NCI-H1048 (cell line): Measurements from ENCODE around the gene GNG11.
"Not testable (repeated sequence)": the region's sequence is repeated elsewhere in the genome, so short reads cannot be mapped to it uniquely, and the experiment has no call there.

Experiments used
- DNase-seq: peaks from one replicate; lab custom pipeline; 2025; lab: John Stamatoyannopoulos, UW

Gene GNG11

DNA sequence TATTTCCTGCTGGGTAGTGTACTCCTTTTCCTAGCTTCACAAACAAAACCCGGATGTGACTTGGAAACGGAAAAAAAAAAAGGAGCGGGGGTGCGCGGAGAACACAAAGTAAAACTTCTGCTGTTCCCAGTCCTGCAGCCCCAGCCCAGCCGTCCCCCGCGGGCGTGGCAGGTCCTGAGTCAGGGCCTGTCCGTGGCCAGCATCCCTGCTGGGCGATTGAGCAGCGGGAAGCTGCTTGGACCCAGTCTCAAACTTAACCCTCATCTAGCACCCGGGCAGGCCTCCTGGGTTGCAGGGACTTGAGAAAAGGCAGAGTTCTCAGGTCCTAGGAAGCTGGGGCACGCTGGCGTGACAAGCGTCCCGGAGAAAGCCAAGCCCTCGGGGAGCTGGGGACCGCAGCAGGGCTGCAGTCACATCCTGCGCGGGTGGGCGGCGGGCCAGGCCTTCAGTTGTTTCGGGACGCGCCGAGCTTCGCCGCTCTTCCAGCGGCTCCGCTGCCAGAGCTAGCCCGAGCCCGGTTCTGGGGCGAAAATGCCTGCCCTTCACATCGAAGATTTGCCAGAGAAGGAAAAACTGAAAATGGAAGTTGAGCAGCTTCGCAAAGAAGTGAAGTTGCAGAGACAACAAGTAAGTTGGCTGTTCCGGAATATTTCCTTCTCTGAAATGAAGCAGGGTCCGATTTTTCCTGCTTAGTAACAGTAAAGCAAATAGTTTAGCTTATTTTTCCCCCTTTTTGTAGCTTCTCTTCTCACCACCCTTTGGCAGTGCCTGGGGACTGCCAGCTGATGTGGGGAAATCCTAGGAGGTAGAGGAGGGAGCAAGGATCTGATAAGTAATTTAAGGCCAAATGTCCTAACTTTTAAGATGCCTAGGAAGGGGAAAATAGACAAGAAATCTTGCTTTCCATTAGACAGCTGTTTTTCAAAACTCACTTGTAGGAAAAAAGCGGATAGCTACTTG is at the start of gene GNG11:
TSS of gene GNG11 (plus strand) at position 129 of the 960 bp plus-strand sequence. CDS start at position 532, 403 bp downstream.
- no peak for DNase-seq

DNA sequence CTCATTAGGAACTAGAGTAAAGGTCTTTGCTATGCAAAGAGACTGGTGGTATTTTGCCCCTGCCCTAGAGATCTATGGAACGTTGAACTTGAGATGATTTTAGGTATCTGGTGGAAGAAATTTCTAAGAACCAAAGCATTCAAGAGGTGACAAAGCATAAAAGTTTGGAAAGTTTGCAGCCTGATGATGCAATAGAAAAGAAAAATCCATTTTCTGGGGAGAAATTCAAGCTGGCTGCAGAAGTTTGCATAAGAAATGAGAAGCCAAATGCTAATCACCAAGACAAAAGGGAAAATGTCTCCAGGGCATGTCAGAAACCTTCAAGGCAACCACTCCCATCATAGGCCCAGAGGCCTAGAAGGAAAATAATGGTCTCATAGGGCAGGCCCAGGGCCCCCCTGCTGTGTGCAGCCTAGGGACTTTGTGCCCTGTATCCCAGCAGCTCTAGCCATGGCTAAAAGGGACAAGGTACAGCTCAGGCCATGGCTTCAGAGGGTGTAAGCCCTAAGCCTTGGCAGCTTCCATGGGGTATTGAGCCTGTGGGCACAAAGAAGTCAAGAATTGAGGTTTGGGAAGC is 47.4 kb upstream of the GNG11 start:
- no peak for DNase-seq

DNA sequence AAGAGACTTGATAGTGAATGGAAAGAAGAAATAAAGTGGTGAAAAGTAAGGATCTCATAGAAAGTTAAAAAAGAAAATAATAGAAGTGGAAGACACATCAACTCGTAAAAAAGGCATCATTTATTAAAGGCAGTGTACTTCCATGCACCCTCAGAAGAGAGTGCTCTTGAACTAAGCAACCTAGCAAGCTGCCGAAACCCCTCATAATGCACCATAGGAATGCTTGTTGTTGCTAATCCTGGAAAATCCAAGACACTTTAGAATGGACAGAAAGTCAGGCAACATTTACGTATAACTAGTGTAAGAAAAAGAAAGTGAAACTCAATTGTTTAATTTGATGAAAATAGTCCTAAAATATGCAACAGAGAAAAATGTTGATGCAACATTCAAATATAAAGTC is 43.8 kb upstream of the GNG11 start:
- DNase-seq = no peak

DNA sequence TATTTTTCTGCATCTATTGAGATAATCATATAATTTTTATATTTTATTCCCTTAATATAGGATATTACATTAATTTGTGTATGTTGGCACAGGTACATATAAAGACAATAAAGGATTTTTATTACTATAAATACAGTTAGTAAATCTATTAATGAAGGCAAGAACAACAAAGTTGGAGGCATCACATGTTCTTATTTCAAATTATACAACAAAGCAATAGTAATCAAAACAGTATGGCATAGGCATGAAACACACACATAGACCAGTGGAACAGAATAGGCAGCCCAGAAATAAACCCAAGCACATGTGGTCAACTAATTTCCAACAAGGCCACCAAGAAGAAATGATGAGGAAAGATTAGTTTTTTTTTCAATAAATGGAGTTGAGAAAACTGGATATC is 42.2 kb upstream of the GNG11 start:
- no peak for DNase-seq

DNA sequence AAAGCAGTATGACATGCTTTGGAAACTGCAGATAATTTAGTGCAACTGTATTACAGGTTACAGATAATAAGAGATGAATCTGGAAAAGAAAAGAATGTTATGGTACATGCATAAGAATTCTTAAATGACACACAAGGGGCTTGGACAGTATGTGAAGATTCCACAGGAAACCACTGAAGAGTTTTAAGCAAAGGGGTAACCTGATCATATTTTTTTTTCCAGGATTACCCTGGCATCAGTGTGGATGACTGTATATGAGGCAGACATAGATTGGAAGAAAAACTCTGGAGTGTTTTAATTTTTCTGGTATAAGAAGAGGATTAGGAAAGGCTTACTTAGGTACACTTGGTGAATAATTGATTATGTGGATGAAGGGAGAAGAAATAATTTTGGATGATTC is 39.1 kb upstream of the GNG11 start:
- no peak for DNase-seq

DNA sequence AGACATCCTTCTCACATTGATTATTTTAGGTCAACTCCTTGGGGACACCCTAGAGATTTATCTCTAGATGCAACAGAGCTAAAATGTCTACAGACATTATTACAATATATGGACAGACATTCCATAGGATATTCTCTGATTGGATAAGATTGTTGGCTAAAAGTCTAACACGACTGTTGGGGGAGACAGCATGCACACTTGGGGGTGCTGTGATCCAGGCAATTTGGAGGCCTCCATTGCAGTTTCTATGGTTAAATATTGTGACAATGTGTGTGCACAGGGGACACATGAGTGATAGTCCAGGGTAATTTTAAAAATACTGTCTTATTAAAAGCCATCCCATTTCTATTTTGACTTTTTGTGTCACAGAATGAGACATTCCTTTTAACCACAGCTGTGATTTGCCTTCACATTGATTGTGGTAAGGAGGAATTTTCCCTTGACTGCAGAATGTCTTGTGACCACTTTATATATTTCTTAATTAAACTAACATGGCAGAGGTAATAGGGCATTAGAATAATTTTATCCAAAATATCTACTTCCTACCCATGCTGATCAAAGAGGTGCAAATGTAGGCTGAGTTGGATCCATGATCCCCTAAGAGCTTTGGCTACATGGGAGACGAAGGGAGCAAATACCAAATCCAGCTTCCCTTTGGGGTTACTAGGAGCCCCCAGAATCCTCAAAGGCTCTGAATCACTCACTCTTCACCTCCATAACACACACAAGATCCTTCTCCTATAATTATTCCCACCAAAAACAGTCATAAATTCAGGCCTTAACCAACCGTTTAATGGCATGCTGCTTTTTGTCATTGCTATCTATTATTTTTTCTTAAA is 38.2 kb upstream of the GNG11 start:
- no peak for DNase-seq

DNA sequence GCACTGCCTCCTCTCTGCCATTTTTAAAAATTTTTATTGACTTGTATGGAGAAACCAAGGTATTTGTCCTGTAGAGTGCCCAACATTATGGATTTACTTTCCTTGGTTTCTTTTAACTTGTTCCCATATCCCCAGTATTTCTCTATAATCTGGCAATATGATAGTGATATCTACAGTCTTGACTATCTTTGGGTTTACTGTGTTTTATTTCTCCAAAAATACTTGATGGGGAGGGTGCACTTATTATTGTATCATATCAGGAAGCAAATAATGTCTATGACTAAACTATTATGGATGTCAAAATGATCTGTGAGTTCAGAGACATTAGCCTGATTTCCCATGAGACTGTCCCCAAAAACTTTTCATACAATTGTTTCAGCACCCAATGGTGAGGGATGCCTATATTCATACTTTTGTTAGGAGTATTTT is 37.6 kb upstream of the GNG11 start:
- DNase-seq = no peak

DNA sequence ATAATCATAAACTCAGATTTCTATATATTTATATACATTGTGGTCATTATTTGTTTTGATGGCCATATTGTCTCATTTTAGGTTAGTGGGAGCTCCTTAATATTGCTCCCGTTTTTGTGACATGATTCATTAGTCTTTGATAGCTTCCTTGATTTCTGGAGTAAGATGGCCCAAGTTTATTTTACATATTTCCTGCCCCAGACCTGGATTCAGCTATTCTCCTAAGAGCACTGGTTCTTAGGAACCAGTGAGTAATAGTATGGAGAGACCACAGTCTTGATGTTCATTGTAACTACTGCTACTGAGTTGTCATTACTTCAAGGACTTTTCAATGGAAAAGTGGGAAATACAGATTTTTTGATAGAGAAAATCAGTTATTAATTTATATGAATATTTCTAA is 37.0 kb upstream of the GNG11 start:
- no peak for DNase-seq

DNA sequence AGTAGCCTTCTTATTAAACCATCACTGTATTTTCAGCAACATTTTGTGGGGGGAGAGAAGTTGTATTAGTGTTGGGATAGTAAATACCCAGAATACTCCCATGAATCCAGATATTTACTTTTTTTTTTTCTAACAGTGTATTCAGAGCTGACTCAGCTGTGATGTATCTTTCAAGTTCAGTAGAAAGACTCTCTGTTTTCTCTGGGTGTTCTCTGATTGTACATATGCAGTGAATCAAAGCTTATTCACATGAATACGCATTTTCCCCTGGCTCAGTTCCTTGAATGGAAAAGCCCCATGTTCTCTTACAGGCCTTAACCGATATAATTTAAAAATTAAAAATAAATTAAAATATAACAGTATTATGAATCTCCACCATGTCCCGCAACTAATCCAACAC is 32.3 kb upstream of the GNG11 start:
- DNase-seq = no peak

DNA sequence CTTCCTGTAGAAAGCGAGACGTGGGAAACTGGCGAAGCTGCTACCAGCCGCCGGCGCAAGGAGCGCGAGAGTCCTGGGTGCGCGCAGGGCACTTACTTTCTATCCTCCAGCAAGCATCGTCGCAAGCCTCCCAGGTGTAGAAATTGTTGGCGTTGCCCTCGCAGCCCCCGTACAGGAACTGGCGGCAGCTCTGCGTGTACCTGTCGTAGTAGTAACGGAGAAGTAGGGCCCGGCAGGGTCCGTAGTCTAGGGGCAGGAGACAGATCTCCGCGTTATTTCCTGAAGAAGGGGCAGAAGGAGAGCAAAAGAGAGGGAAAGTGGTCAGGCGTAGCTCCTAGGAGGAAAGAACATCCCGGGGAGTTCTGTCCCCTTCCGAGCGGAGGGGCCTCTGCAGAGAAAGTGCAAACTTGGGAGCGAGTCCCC is 31.5 kb upstream of the GNG11 start:
- no peak for DNase-seq

DNA sequence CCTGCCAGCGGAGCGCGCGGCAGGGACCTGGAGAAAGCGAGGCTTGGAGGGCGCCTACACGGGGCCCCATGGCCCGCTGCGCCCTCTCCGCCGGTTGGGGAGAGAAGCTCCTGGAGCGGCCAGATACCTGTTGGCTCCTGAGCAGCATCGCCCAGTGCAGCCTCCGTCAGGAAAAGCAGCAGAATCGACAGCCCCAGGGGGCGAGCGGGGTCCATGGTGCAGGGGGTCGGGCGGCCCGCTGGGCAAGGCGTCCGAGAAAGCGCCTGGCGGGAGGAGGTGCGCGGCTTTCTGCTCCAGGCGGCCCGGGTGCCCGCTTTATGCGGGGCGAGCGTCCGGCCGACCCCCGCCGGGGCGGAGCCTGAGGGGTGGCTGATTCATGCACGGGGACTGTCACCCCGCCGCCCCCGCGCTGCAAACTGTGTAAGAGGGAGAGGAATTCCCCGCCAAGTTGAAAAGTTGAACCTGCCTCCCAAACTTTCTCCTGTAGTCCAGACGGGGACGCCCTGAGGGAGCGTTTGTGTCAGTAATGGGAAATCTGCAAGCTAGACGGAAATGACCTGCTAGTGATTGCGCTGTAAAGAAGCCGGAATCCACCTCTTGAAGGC is 31.0 kb upstream of the GNG11 start, which contains the start of gene TFPI2:
TSS of gene TFPI2 (minus strand) at position 290 of the 605 bp plus-strand sequence. CDS start at position 215, 75 bp downstream.
- no peak for DNase-seq

DNA sequence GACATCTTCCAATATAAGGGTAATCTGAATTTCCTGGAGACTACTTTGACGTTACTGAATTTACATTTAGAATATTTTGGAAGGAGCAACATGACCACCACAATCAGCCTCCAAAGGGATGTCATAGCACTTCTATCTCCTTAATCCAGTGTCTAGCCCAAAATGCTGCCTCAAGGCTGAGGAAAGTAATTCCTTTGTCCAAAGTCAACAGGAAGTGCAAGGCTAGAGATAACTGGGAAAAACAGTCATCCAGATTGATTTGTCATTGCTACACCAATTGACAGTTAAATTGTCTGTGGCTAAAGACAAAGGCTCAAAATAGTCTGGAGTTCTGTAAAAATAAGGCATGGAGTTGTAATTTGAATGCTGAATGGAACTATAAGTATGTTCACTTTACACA is 27.1 kb upstream of the GNG11 start:
- no peak for DNase-seq

DNA sequence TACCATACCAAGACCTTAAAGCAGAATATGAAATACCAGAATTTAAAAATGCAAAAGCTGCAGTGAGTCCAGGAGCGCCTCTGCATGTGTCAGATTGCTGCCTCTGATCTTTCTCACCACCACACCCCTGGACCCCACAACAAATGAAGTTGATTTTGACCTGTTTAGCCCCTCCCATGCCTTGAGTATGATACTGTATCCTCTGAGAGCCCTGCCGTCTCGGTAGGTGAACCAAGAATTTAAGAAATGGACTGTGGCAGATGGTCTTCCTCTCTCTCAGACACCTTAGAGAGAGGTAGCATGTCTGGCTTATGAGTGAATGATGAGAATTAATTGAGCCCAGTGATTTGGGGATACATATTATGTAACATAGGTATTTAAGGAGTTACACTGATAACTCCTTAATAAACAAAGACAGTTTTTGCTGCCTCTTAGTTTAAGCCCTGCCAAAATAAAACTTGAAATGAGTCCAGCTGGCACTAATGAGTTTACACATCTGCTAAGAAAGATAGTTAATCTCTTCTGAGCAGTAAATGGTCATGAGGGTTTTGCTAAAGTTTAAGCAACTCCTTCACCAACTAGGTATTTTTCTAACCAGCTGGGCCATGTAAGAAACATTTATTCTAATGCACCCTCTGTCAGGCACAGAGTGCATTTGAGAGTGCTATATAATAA is 26.4 kb upstream of the GNG11 start:
- no peak for DNase-seq

DNA sequence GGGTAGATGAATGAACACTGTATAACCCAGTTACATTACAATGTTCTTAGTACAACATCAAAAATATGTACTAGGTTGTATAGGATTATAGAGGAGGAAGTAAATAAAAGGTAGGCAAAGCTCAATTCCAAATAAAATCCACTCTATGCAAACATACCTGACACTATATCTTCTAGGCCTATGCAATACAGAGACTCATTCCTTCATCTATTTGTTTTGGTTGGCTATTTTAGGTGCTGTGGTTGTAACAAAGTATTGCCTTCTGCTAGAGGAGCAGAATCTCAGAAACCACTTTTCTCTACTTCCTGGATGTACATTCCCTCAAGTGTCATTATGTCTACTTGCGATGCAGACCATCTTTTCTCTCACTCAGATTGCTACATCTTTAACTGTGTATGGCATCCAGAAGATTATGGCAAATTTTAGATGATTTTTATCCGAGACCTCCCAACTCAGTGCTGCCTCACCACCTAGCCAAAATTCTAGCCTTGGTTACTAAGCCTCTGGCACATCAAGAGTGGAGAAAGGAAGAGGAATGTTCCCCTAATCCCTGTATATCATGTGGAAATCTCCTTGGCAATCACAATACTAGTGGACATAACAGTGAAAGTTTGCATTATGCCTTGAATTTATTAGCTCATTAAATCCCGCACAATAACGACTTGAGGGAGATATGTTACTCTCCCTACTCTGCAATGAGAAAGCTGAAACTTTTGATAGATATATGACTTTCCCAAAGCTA is 25.5 kb upstream of the GNG11 start:
- no peak for DNase-seq

DNA sequence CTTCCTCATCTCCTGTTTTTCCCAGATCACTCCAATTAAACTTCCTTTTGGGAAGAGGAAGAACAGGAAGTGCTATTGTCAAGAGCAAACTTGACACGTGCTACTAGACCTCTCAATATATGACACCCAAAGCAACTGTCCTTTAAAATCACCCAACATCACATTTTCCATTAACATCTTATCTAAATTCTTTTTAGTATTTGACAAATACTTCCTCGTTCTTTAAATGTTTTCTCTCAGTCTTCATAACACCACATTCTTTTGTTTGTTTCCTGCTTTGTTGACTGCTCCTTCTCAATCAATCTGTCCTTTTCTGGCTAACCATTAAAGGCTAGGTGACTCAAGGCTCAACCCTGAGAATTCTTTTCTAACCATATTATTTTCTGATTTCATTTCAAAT is 23.9 kb upstream of the GNG11 start:
- no peak for DNase-seq

DNA sequence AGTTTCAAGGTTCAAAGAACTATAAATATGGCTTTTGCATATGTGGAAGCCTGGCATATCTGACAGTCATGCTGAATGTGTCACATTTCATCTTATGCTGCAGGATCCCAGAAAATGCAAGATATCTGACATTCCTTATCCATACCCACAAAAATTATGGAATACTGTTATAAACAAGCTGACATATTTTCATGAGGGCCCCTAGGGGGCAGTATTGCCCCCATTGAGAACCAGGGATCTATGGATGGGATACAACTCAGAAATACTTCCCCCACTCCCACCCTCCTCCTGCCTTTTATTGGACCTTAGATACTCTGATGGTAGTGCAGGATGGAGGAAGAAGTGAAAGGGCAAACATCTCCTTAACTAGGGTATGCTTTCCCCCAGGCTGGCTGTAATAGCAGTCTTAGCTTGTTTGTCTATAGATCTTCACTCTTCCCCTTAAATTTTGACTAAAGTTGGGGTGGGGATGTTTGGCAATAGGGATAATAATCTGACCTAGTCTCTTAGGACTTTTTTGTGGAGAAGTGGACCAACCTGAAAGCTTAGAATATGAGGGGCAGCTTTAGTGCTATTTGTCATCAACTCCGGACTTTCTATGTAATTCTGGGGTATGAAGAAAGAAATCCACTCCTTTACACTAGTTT is 18.6 kb upstream of the GNG11 start:
- DNase-seq = no peak

DNA sequence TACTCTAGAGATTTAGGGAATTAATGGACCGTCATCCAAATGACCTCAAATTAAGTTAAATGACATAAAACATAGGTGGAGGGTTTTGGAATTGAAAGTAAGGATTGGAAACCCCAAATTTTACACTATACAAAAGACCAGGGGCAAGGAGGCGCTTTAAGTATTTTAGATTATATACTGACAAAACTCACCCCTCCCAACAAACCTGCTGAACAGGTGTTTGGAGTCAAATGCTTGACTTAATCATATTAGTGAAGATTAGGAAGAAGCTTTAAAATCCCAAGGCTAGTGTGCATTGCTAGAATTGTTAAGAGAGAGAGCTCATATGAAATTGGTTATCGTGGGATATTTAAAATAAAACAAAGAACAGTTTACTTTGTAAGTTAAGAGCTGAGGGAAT is 15.3 kb upstream of the GNG11 start, which contains the start of gene GNGT1:
TSS of gene GNGT1 (plus strand) at position 301 of the 400 bp plus-strand sequence. CDS start 180 bp downstream, outside the sequence.
- no peak for DNase-seq

DNA sequence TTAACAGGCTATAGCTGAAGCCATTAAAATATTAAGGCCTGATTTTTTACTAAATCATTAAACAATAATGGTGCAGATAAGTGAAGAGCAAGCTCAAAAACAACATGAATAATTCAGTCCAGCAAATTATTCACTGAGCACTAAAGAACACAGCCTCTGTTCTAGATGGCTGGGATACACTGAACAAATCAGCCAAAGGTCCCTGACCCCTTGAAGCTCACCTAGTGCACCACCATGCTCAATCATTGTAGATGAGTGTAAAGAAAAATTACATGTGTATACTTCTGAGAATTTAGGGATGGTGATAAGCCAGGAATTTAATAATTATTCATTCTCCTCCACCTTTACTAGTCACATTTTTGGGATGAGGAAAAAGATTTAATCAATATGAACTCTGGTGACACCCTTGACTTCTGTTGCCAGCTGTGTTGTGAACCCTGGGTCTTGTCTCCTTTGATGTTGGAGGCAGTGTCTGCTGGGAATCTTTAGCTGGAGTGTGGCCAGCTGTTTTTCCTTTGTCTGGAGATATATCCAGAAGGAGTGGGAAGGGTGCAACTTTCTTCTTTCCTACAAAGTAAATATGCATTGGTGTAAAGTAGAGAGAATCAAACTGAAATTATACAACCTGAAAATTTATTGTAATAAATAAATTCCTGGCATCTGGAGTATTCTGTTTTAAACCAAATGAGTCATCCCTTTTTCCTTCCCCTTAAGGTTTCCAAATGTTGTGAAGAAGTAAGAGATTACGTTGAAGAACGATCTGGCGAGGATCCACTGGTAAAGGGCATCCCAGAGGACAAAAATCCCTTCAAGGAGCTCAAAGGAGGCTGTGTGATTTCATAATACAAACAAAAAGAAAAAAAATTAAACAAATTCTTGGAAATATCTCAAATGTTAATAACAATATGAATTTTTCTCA is 11.2 kb upstream of the GNG11 start:
- DNase-seq = no peak

DNA sequence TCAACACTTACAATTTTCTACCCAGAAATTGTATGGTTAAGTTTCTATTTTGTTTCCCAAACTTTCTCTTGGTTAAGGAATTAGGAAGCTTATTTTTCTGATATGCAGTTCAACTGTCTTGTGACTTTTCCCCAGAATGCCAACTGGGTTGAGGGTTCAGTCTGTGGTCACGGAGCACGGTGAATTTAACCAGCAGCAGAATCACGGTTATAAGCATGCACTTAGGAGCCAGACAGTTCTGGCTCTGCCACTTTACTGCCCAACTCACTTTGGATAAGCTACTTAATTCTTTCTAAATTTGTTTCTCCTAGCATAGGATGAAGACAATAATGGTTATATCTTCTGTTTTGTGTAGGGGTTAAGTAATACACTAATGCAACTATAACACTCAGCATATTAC is 10.3 kb upstream of the GNG11 start:
- DNase-seq = not testable (repeated sequence)
